ENCODE data around the gene CEBPG.

The CEBPG gene

GRCh38 chr19:33381101-33381500 lies 7.6 kb downstream of the CEBPG start:
- H3K4me3 ChIP-seq (ENCODE audit: low read depth, low read length): no peak overlapping the region

GRCh38 chr19:33382006-33382405 lies 8.5 kb downstream of the CEBPG start:
- no peak overlapping the region for H3K4me3 ChIP-seq (ENCODE audit: low read depth, low read length)

GRCh38 chr19:33382982-33383381 lies 9.5 kb downstream of the CEBPG start:
- H3K4me3 ChIP-seq (ENCODE audit: low read depth, low read length): no peak overlapping the region

GRCh38 chr19:33383720-33384292 lies 10.3 kb downstream of the CEBPG start:
- no peak overlapping the region for H3K4me3 ChIP-seq (ENCODE audit: low read depth, low read length)

- no peak overlapping the region for H3K4me3 ChIP-seq (ENCODE audit: low read depth, low read length)
These were observed 11.5 kb downstream of the CEBPG start for GRCh38 chr19:33384983-33385382.

DNA sequence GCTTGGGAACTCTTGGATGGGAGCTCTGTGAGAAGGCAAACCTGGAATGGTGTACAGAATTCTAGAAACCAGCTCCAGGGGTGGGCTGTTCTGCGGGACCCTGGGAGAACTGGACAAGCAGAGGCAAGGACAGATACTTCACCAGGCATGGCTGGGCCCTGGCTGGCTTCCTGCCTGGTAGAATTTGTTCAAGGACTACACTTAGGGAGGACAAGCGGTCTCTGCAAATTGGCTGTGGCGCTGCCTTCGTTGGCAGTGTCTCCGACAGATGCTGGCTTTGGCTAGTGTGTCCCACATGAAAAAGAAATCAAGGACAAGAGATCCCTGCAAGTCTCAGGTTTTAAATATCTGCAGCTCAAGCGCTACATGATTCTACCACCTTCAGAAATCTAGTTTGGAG lies 12.4 kb downstream of the CEBPG start:
- no peak overlapping the region for H3K4me3 ChIP-seq (ENCODE audit: low read depth, low read length)

DNA sequence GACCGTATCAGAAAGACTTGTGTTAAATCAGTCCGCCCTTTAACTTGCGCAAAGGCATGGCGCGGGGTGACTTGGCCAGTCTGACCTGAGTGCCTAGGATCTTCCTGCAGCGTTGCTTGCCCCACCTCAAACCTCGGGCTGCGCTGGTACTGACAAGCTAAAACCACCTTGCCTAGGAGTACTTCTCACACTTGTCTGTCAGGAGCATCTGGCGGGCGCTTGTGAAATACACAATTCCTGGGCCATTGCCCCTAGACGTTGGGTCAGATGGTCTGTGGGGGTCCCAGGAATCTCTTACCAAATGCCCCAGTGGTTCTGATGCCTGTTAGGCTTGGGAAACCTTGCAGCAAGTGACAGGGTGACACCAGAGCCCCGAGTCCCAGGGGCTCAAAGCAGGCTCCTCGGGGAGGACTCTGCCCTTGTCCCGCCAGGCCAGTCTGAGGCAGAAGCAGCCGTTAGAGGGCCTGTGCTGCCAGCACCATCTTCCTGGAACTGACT lies 12.9 kb downstream of the CEBPG start:
- H3K4me3 ChIP-seq (ENCODE audit: low read depth, low read length): no peak overlapping the region

GRCh38 chr19:33387351-33388230 lies 14.1 kb downstream of the CEBPG start:
- H3K4me3 ChIP-seq (ENCODE audit: low read depth, low read length): no peak overlapping the region

DNA sequence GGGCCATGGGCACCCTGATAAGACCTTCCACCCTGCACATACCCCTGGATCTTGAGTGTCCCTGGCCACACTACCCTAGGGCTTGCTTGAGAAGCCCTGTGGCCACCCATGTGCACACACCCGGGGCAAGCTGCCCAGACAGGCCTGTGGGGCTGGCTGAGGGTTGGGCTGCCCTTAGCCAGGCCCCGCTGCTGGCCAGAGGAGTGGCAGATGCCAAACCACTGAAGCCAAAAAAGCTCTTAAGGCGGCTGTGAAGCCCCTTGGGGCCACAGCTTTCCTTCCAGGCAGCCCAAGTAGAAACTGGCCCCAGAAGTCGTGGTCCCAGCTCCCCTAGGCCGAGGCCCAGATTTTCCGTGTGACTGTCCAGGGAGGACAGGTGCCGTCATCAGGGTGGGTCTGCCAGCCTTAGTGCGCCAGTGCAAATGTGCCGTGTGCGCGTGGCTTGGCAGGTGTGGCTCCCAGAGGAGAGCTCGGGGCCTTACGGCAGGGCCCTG lies 14.8 kb downstream of the CEBPG start:
- no peak overlapping the region for H3K4me3 ChIP-seq (ENCODE audit: low read depth, low read length)

DNA sequence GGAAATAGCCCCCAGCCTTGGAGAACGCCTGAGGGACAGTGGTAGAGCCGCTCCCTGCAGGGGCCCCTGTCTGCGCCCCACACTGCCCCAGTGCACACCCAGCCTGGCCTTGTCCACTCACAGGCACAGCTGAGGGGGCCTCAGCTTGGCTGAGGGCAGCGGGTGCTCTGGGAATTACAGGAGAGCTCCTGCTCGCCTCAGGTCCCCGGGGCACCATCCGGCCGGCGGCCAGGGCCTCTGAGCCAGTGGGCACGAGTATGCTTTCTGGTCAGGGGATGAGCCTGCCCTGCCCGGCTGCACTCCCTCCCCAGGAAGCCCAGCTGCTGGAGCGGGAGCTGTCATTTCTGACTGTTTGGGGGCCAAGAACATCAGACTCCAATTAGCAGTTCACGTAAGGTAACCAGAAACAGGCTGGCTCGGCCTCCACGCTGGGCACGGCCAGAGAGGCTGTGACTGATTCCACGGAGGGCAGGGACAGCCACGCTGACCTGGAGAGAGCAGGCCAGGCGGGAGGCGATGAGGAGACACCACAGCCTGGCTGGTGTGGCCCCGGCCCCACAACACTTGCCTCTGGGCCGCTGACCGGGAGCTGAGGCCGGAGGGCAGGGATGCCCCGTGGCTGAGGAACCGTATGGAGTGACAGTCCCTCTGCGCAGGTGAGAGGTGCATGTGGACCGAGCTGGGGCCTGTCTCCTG lies 15.4 kb downstream of the CEBPG start:
- H3K4me3 ChIP-seq (ENCODE audit: low read depth, low read length): no peak overlapping the region

GRCh38 chr19:33389421-33390100 lies 16.1 kb downstream of the CEBPG start:
- H3K4me3 ChIP-seq (ENCODE audit: low read depth, low read length): no peak overlapping the region

DNA sequence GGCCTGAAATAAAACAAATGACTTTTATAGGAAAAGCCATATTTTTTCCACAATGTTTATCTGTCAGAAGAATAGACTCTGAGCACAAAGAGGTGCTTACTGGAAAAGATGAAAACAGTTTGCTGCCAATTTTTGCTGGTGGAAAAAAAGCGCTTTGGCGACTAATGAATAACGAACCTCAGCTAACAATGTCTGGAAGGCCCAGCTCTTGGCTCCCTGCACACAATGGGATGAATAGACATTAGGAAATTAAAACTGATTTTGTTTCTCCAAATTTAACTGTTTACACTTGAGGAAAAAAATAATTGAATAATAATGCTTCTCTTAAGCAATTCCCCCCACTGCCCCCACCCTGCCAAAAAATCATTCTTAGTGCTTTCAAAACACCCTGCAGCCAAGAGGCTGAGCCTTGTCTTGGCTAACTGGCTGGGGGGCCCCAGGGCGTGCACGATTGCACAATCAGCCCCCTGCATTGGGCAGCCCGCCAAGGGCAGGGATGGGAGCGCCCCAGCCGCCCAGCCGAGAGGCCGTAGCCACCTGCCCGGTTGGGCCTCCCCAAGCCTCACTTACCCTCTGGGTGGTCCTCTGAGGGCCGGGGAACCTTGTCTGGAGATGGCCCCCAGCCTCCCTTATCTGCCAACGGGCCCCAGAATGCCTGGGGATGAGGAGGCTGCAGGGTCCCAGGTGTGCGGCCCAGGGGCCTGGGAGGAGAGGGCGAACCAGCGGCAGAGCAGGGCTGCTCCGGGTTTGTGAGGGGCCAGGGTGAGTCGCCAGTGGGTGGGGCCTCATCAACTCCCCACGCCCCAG lies 16.8 kb downstream of the CEBPG start:
- no peak overlapping the region for H3K4me3 ChIP-seq (ENCODE audit: low read depth, low read length)

GRCh38 chr19:33390908-33391630 lies 17.6 kb downstream of the CEBPG start:
- no peak overlapping the region for H3K4me3 ChIP-seq (ENCODE audit: low read depth, low read length)

- no peak overlapping the region for H3K4me3 ChIP-seq (ENCODE audit: low read depth, low read length)
These were observed 18.2 kb downstream of the CEBPG start for GRCh38 chr19:33391631-33392249.

GRCh38 chr19:33392341-33393285 lies 19.1 kb downstream of the CEBPG start:
- no peak overlapping the region for H3K4me3 ChIP-seq (ENCODE audit: low read depth, low read length)

- H3K4me3 ChIP-seq (ENCODE audit: low read depth, low read length): no peak overlapping the region
These were observed 19.9 kb downstream of the CEBPG start for GRCh38 chr19:33393286-33394005.

DNA sequence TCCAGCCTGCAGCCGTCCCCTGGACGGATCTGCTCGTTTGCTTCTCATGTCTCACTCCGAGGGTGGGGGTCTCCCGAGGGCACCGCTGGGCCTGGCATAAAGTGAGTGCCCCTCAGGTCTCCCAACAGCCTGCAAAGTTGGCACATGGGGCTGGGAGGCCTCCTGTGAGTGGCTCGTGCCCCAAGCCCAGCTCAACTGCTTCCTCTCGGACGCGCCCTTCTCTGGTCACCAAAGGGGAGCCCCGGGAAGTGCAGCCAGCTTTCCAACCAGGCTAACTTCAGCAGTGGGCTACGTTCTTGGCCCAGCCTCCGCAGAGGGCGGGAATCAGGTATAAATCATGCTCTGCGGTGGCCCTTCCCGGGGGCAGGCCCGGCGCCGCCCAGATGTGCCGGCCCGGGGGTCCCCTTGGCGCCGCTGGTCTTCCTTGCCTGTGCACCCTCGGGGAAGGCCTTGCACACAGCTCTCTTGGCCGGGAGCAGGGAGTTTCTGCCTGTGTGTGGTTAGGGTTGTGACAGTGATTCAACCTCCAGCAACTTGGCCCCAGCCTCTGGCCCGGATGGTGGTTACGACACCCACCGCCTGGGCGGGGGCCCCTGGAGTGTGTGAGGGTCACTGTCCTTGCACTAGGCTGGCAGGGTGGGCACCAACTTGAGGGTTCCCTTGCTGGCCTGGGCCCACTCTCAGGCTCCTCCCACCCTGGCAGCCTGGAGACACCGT lies 20.7 kb downstream of the CEBPG start:
- no peak overlapping the region for H3K4me3 ChIP-seq (ENCODE audit: low read depth, low read length)
